Heart right ventricle (tissue), 16 donors: Measurements from ENCODE around the gene RGPD8. TPM values are rescaled to one million over a fixed set of nuclear protein-coding genes. Genes with fewer than 3 reads are reported as not detected.

ENCODE experiments used
- ATAC-seq, 8 donors: fragments of 200-7000 bp; cut with Tn5 transposase; one replicate each; pipeline ENCODE4 v1.9.1; 2020; ENCODE audit warnings: mild to moderate bottlenecking in 8 of 8, moderate library complexity in 8 of 8, moderate number of reproducible peaks in 1 of 8
- DNase-seq, 2 donors: peaks; one replicate each; pipeline ENCODE4 v3.0.0-alpha.2; 2020
- H3K27ac ChIP-seq, 10 donors: fragments of 200-600 bp; sonication (generic) in 2 of 10; one replicate each; pipeline versions ENCODE4 v1.5.0 to v1.8.0; 2020 to 2022; ENCODE audit warnings: mild to moderate bottlenecking in 3 of 10
- H3K27me3 ChIP-seq, 7 donors: fragments of 200-600 bp; one replicate each; pipeline ENCODE4 v1.8.0; 2021 to 2022; ENCODE audit warnings: mild to moderate bottlenecking in 2 of 7
- H3K36me3 ChIP-seq, 9 donors: fragments of 200-600 bp; sonication (generic) in 1 of 9; one replicate each; pipeline versions ENCODE4 v1.5.0 to v1.8.0; 2020 to 2022; ENCODE audit warnings: mild to moderate bottlenecking in 2 of 9
- H3K4me1 ChIP-seq, 9 donors: fragments of 200-600 bp; sonication (generic) in 1 of 9; one replicate each; pipeline versions ENCODE4 v1.5.0 to v1.8.0; 2020 to 2022; ENCODE audit warnings: mild to moderate bottlenecking in 4 of 9
- H3K4me3 ChIP-seq, 10 donors: fragments of 200-600 bp; sonication (generic) in 2 of 10; one replicate each; pipeline versions ENCODE4 v1.5.0 to v1.8.0; 2020 to 2022; ENCODE audit warnings: mild to moderate bottlenecking in 7 of 10, moderate library complexity in 2 of 10
- H3K9me3 ChIP-seq, 11 donors: fragments of 200-600 bp in 10 of 11; sonication (generic) in 2 of 11; one replicate each; pipeline versions ENCODE4 v1.5.0 to v1.8.0; 2013 to 2022; ENCODE audit warnings: mild to moderate bottlenecking in 2 of 11, control low read depth in 1 of 11, moderate library complexity in 1 of 11
- CTCF ChIP-seq, 9 donors: fragments of 200-600 bp; sonication (generic) in 2 of 9; IDR thresholded peaks; one replicate each; pipeline versions ENCODE4 v1.5.0 to v1.8.0; 2021 to 2022; ENCODE audit warnings: antibody characterized with exemption in 9 of 9, mild to moderate bottlenecking in 5 of 9, moderate library complexity in 1 of 9
- WGBS, 2 donors: extraction: QIAGEN DNeasy Blood & Tissue Kit; methylation state at CpG; one replicate each; pipeline ENCODE4 v1.1.7; 2013; ENCODE audit warnings: inconsistent platforms in 1 of 2; 5-methylcytosine and 5-hydroxymethylcytosine counted together
- intact Hi-C, 10 donors: fragments of 100-400 bp; cut with DNase I; formaldehyde crosslinking; loops; one replicate each; pipeline versions ENCODE4 v1.11.1 to v1.14.2; 2022
- polyA plus RNA-seq, 2 donors: library from polyadenylated mRNA; stranded (reverse); fragments of 200-250 nt; gene quantifications; one replicate each; pipeline ENCODE4 v1.2.3, GENCODE V29; 2013
- total RNA-seq, 10 donors: library from RNA; stranded (reverse); fragmentation: NEBNext Ultra II Directional in 3 of 10; extraction: Animal tissue kit (Norgen Biotek cat#: 25700) in 3 of 10; gene quantifications; one replicate each; pipeline versions ENCODE4 v1.2.1 to v1.2.4, GENCODE V29; 2021 to 2023
- donor health status: Arrhythmogenic right ventricular cardiomyopathy.
- donor health status: ischemic (EF 13 %, LVEDD 7.1; RV severe dilation, severe dysfunction).
- donor health status: healthy with polysubstance abuse.
- donor health status: DM: no; HTN: yes; CAD: no.
- donor health status: DM: no; HTN: no; CAD: no.
- donor health status: ischemic (EF 25% LVEDD 6.9; RV normal size, moderate dysfunction).
- donor health status: ischemic (EF 25% LVEDD 5.7; RV mildly dilated, moderate dysfunction).
- donor health status: healthy.
- donor health status: DM: yes; HTN: yes; CAD: no.
- donor health status: Ischemic cardiomyopathy.
- donor health status: ischemic (EF 35%, LVEDD 5.7; RV mildly dilated, moderate dysfunction).
- donor health status: nonischemic (EF 11% LVEDD 7.7; RV severe dilation, severe dysfunction).
- donor health status: DM: yes; HTN: yes; CAD: no.
- donor health status: PGD.
- donor health status: ischemic (EF 29% LVEDD 5.4; RV normal size, mild dysfunction).
- donor health status: nonischemic (EF 23%, LVEDD 6.1; RV moderate dilation, normal function).

The RGPD8 gene
- total and polyA plus RNA-seq, 12 donors: 0.84 to 9.1 (median 7.1) TPM

- Histone ChIP-seq H3K27me3 (peaks cover 0 to 14% (median 0%) of the 10 kb centered on the region in 7 donors), H3K36me3 (no peaks in the 10 kb centered on the region), H3K4me3 (no peak overlapping the region), H3K27ac (no peak overlapping the region), H3K4me1 (no peaks in the 10 kb centered on the region), H3K9me3 (peaks cover 0 to 3% (median 0%) of the 10 kb centered on the region in 11 donors)
- ATAC-seq (no peak), DNase-seq (no peak)
- 70 to 77% methylated on average over 5 of the region's 5 CpGs for WGBS, 2 donors
- no peak for TF ChIP-seq CTCF (IDR thresholded peaks at IDR 0.05)
- intact Hi-C loops: no loop called here
Observed at GRCh38 chr2:112462178-112462577, 28.7 kb upstream of the RGPD8 start.

- no peak for ATAC-seq
- whole genome bisulfite sequencing, 2 donors: 72 to 100% methylated on average over 1 of the region's 1 CpG
- no peak for TF ChIP-seq CTCF (IDR thresholded peaks at IDR 0.05)
- H3K4me1 ChIP-seq: no peaks in the 10 kb centered on the region
- no peak overlapping the region for H3K4me3 ChIP-seq
- peaks cover 0 to 14% (median 0%) of the 10 kb centered on the region in 7 donors for H3K27me3 ChIP-seq
- no peaks in the 10 kb centered on the region for H3K36me3 ChIP-seq
- peaks cover 0 to 3% (median 0%) of the 10 kb centered on the region in 11 donors for H3K9me3 ChIP-seq
- no peak overlapping the region for H3K27ac ChIP-seq
- DNase-seq: no peak
- intact Hi-C loops: no loop called here
Observed at GRCh38 chr2:112459372-112459771, 25.9 kb upstream of the RGPD8 start.

GRCh38 chr2:112454586-112454985 lies 21.1 kb upstream of the RGPD8 start:
- no peaks in the 10 kb centered on the region for H3K27me3 ChIP-seq
- H3K27ac ChIP-seq: no peak overlapping the region
- no peak for TF ChIP-seq CTCF (IDR thresholded peaks at IDR 0.05)
- intact Hi-C loops: no loop called here
- no peak overlapping the region for H3K4me3 ChIP-seq
- H3K4me1 ChIP-seq: no peaks in the 10 kb centered on the region
- DNase-seq (no peak), ATAC-seq (no peak)
- H3K36me3 ChIP-seq: no peaks in the 10 kb centered on the region
- H3K9me3 ChIP-seq: peaks cover 0 to 14% (median 5%) of the 10 kb centered on the region in 11 donors

- no peak for ATAC-seq
- no peak overlapping the region for H3K4me3 ChIP-seq
- H3K27me3 ChIP-seq: no peaks in the 10 kb centered on the region
- peaks cover 0 to 16% (median 5%) of the 10 kb centered on the region in 11 donors for H3K9me3 ChIP-seq
- H3K27ac ChIP-seq: no peak overlapping the region
- WGBS, 2 donors: 89 to 96% methylated on average over 1 of the region's 1 CpG
- no peak for DNase-seq
- intact Hi-C loops: no loop called here
- TF ChIP-seq CTCF (IDR thresholded peaks at IDR 0.05): no peak
- no peaks in the 10 kb centered on the region for H3K4me1 ChIP-seq
- no peaks in the 10 kb centered on the region for H3K36me3 ChIP-seq
Observed at GRCh38 chr2:112451317-112451716, 17.9 kb upstream of the RGPD8 start.
